ENCODE data around the gene TMEM208. TPM values are rescaled to one million over a fixed set of nuclear protein-coding genes. Genes with fewer than 3 reads are reported as not detected.

TMEM208 gene
- total and polyA plus RNA-seq, 2 of the 13 experiments (the other 11 are each of a cell fraction or from before 2014, with no cell fraction given) = 58.8 to 72.9 TPM

GRCh38 chr16:67183627-67184452 lies 43.1 kb upstream of the TMEM208 start, which contains the start of gene MATCAP1 (continued):
- TF ChIP-seq U2AF2 (IDR thresholded peaks at IDR 0.05; ENCODE audit: low read depth, low read length) (no peak), ATAD3A (CRISPR knock-in tag; IDR thresholded peaks at IDR 0.05) (no peak), PRPF4 (IDR thresholded peaks at IDR 0.05; ENCODE audit: low read depth, low read length, poor library complexity, severe bottlenecking) (no peak), ZNF597 (CRISPR knock-in tag; IDR thresholded peaks at IDR 0.05) (no peak), ZFAT (CRISPR knock-in tag; conservative IDR thresholded peaks at IDR 0.05) (no peak), ZNF772 (CRISPR knock-in tag; IDR thresholded peaks at IDR 0.05) (0 out of 2 replicates have a peak, but pooled peaks have one; percentile 62), BRCA1 (CRISPR knock-in tag; IDR thresholded peaks at IDR 0.05) (no peak), ATRX (CRISPR knock-in tag; IDR thresholded peaks at IDR 0.05; ENCODE audit: borderline replicate concordance) (no peak), ZNF282 (IDR thresholded peaks at IDR 0.05; ENCODE audit: partially characterized antibody) (no peak), TCF12 (IDR thresholded peaks at IDR 0.05) (no peak), TCF12 (CRISPR knock-in tag; IDR thresholded peaks at IDR 0.05) (0 out of 2 replicates have a peak, but pooled peaks have one; percentile 73), ZBTB26 (CRISPR knock-in tag; IDR thresholded peaks at IDR 0.05; ENCODE audit: borderline replicate concordance) (peak; percentile 50; the same call in 1 of the 2 replicates), DMAP1 (CRISPR knock-in tag; IDR thresholded peaks at IDR 0.05) (peak; percentile 75; the same call in 1 of the 2 replicates), ZNF326 (CRISPR knock-in tag; IDR thresholded peaks at IDR 0.05; ENCODE audit: borderline replicate concordance) (no peak), NPAS2 (CRISPR knock-in tag; IDR thresholded peaks at IDR 0.05; ENCODE audit: borderline replicate concordance) (no peak), TRAFD1 (CRISPR knock-in tag; IDR thresholded peaks at IDR 0.05; ENCODE audit: borderline replicate concordance) (no peak), ZNF569 (CRISPR knock-in tag; IDR thresholded peaks at IDR 0.05; ENCODE audit: borderline replicate concordance) (no peak; the same call in 1 of the 2 replicates), RERE (CRISPR knock-in tag; IDR thresholded peaks at IDR 0.05; ENCODE audit: low read depth) (peak; percentile 34; the same call in 1 of the 2 replicates), TMF1 (CRISPR knock-in tag; IDR thresholded peaks at IDR 0.05; ENCODE audit: low read depth) (peak; percentile 88), ZNF547 (CRISPR knock-in tag; IDR thresholded peaks at IDR 0.05) (peak; percentile 70; the same call in 1 of the 2 replicates)

Measured in HepG2 (cell line).